ENCODE data around the gene SAPCD2. TPM values are rescaled to one million over a fixed set of nuclear protein-coding genes. Genes with fewer than 3 reads are reported as not detected.
A peak's percentile ranks its signal among the peaks of the same experiment; 100 is the strongest.
"Not testable (repeated sequence)": the region's sequence is repeated elsewhere in the genome, so short reads cannot be mapped to it uniquely, and the experiment has no call there.

The SAPCD2 gene
- total RNA-seq, 4 donors from 2014 or later = 0.13 to 1.3 (median 0.19) TPM

- Histone ChIP-seq H3K9me3 (no peaks in the 10 kb centered on the region), H3K4me3 (no peak overlapping the region), H3K27me3 (peaks cover 30% of the 10 kb centered on the region), H3K4me1 (peaks cover 0 to 9% (median 5%) of the 10 kb centered on the region in 3 donors), H3K27ac (no peak overlapping the region), H3K36me3 (no peaks in the 10 kb centered on the region)
- WGBS, 2 donors (ENCODE audit: low coverage in 1 of 2) = no CpG with 5 or more reads among the region's 26 CpGs
- no peak for ATAC-seq
- TF ChIP-seq CTCF (IDR thresholded peaks at IDR 0.05) = no peak
- TF ChIP-seq POLR2A (IDR thresholded peaks at IDR 0.05) = no peak
- TF ChIP-seq EP300 (IDR thresholded peaks at IDR 0.05) = no peak
- no peak for TF ChIP-seq POLR2AphosphoS5 (IDR thresholded peaks at IDR 0.05)
These were observed 6.9 kb downstream of the SAPCD2 start for GRCh38 chr9:137063311-137064026.

GRCh38 chr9:137062798-137063197 lies 7.6 kb downstream of the SAPCD2 start:
- not testable (repeated sequence) for H3K36me3 ChIP-seq, H3K4me3 ChIP-seq, H3K9me3 ChIP-seq, ATAC-seq, H3K27ac ChIP-seq
- WGBS, 2 donors (ENCODE audit: low coverage in 1 of 2) = 100% methylated on average over 1 of the region's 9 CpGs; no CpG with 5 or more reads in 1 of the 2 donors
- Histone ChIP-seq H3K27me3 (peaks cover 23% of the 10 kb centered on the region), H3K4me1 (peaks cover 0 to 13% (median 5%) of the 10 kb centered on the region in 3 donors)

GRCh38 chr9:137062384-137062783 lies 8.0 kb downstream of the SAPCD2 start:
- Histone ChIP-seq H3K4me1 (peaks cover 0 to 17% (median 7%) of the 10 kb centered on the region in 3 donors), H3K4me3 (no peak overlapping the region), H3K36me3 (no peaks in the 10 kb centered on the region), H3K9me3 (no peaks in the 10 kb centered on the region), H3K27ac (no peak overlapping the region), H3K27me3 (peaks cover 23% of the 10 kb centered on the region)
- no peak for ATAC-seq
- WGBS, 2 donors (ENCODE audit: low coverage in 1 of 2) = 75% methylated on average over 4 of the region's 15 CpGs; no CpG with 5 or more reads in 1 of the 2 donors
- TF ChIP-seq POLR2A (IDR thresholded peaks at IDR 0.05) (no peak), POLR2AphosphoS5 (IDR thresholded peaks at IDR 0.05) (no peak), CTCF (IDR thresholded peaks at IDR 0.05) (no peak), EP300 (IDR thresholded peaks at IDR 0.05) (no peak)

GRCh38 chr9:137058521-137059234 lies 11.7 kb downstream of the SAPCD2 start:
- Histone ChIP-seq H3K36me3 (no peaks in the 10 kb centered on the region), H3K27ac (no peak overlapping the region), H3K4me3 (no peak overlapping the region), H3K27me3 (peaks cover 20% of the 10 kb centered on the region), H3K4me1 (peaks cover 0 to 46% (median 29%) of the 10 kb centered on the region in 3 donors), H3K9me3 (no peaks in the 10 kb centered on the region)
- ATAC-seq = no peak
- TF ChIP-seq POLR2AphosphoS5 (IDR thresholded peaks at IDR 0.05) (no peak), CTCF (IDR thresholded peaks at IDR 0.05) (no peak), POLR2A (IDR thresholded peaks at IDR 0.05) (no peak), EP300 (IDR thresholded peaks at IDR 0.05) (no peak)
- WGBS, 2 donors (ENCODE audit: low coverage in 1 of 2) = 66 to 88% methylated on average over 2 to 8 of the region's 9 CpGs

GRCh38 chr9:137057545-137057944 lies 12.8 kb downstream of the SAPCD2 start:
- Histone ChIP-seq H3K4me1 (peaks cover 0 to 56% (median 37%) of the 10 kb centered on the region in 3 donors), H3K9me3 (no peaks in the 10 kb centered on the region), H3K27me3 (peaks cover 24% of the 10 kb centered on the region), H3K36me3 (no peaks in the 10 kb centered on the region), H3K4me3 (no peak overlapping the region), H3K27ac (peak overlapping the region in 1 of 4 donors; percentile 26)
- TF ChIP-seq POLR2A (IDR thresholded peaks at IDR 0.05) = no peak
- TF ChIP-seq CTCF (IDR thresholded peaks at IDR 0.05) = no peak
- TF ChIP-seq POLR2AphosphoS5 (IDR thresholded peaks at IDR 0.05) = no peak
- TF ChIP-seq EP300 (IDR thresholded peaks at IDR 0.05) = no peak
- 40 to 51% methylated on average over 4 to 11 of the region's 16 CpGs for WGBS, 2 donors (ENCODE audit: low coverage in 1 of 2)
- no peak for ATAC-seq
